NCI-H187 (cell line): ENCODE measurements around the gene OLFML3.
"Not testable (repeated sequence)": the region's sequence is repeated elsewhere in the genome, so short reads cannot be mapped to it uniquely, and the experiment has no call there.

Experiments used
- DNase-seq, 2 experiments: peaks; one replicate each; lab custom pipeline; 2025; lab: John Stamatoyannopoulos, UW

The OLFML3 gene

GRCh38 chr1:113991467-113991997 is 12.3 kb downstream of the OLFML3 start:
- no peak for DNase-seq

GRCh38 chr1:113993072-113993471 is 13.8 kb downstream of the OLFML3 start:
- no peak for DNase-seq

- no peak for DNase-seq
Observed at GRCh38 chr1:113993766-113994165, 14.5 kb downstream of the OLFML3 start.

GRCh38 chr1:113995382-113995781 is 16.1 kb downstream of the OLFML3 start:
- no peak for DNase-seq

GRCh38 chr1:113998361-113998760 is 19.1 kb downstream of the OLFML3 start:
- no peak for DNase-seq

- no peak for DNase-seq
Observed at GRCh38 chr1:113999233-113999632, 20.0 kb downstream of the OLFML3 start.

GRCh38 chr1:113999799-114000198 is 20.5 kb downstream of the OLFML3 start:
- no peak for DNase-seq

GRCh38 chr1:114000406-114000805 is 21.1 kb downstream of the OLFML3 start:
- DNase-seq: no peak

- DNase-seq: no peak
Observed at GRCh38 chr1:114002492-114003239, 23.4 kb downstream of the OLFML3 start.

- no peak for DNase-seq
Observed at GRCh38 chr1:114003431-114003830, 24.2 kb downstream of the OLFML3 start.

GRCh38 chr1:114006825-114007224 is 27.6 kb downstream of the OLFML3 start:
- DNase-seq: not testable (repeated sequence)

GRCh38 chr1:114008480-114008941 is 29.2 kb downstream of the OLFML3 start:
- DNase-seq: no peak

- DNase-seq: no peak
Observed at GRCh38 chr1:114008993-114009392, 29.7 kb downstream of the OLFML3 start.

- DNase-seq: no peak
Observed at GRCh38 chr1:114009393-114009792, 30.1 kb downstream of the OLFML3 start.

GRCh38 chr1:114010433-114011184 is 31.3 kb downstream of the OLFML3 start:
- DNase-seq: no peak

GRCh38 chr1:114011796-114012195 is 32.5 kb downstream of the OLFML3 start:
- no peak for DNase-seq

GRCh38 chr1:114015075-114015474 is 35.8 kb downstream of the OLFML3 start:
- DNase-seq: no peak

GRCh38 chr1:114019724-114020123 is 40.5 kb downstream of the OLFML3 start:
- not testable (repeated sequence) for DNase-seq

GRCh38 chr1:114021665-114022099 is 42.4 kb downstream of the OLFML3 start:
- no peak for DNase-seq

- DNase-seq: no peak
Observed at GRCh38 chr1:114022877-114023276, 43.6 kb downstream of the OLFML3 start.

GRCh38 chr1:114023377-114023776 is 44.1 kb downstream of the OLFML3 start:
- DNase-seq: no peak

- DNase-seq: no peak
Observed at GRCh38 chr1:114024049-114024448, 44.8 kb downstream of the OLFML3 start.
